Osteoblast (primary cell): ENCODE data around the gene PDHX. TPM values are rescaled to one million over a fixed set of nuclear protein-coding genes. Genes with fewer than 3 reads are reported as not detected.

Experiments
- DNase-seq: peaks from one replicate; pipeline ENCODE4 v3.0.0; 2011; ENCODE audit warnings: low spot score, mixed read lengths; ENCODE audit not compliant: insufficient read length; ENCODE audit errors: missing footprints
- H2AFZ ChIP-seq: 2 replicates; pipeline ENCODE4 v1.6.0; 2011; ENCODE audit warnings: mild to moderate bottlenecking, low read length
- H3K27ac ChIP-seq: 2 replicates; pipeline ENCODE4 v1.5.1; 2011; ENCODE audit warnings: mild to moderate bottlenecking, low read depth, low read length, moderate library complexity
- H3K27me3 ChIP-seq: 2 replicates; pipeline ENCODE4 v1.6.0; 2012; ENCODE audit warnings: mild to moderate bottlenecking, control low read depth, inconsistent platforms, low read length, moderate library complexity; ENCODE audit not compliant: insufficient read depth
- H3K36me3 ChIP-seq: 2 replicates; pipeline ENCODE4 v1.5.1; 2011; ENCODE audit warnings: mild to moderate bottlenecking, low read length, control low read depth, moderate library complexity; ENCODE audit not compliant: insufficient read depth
- H3K4me1 ChIP-seq: 2 replicates; pipeline ENCODE4 v1.5.1; 2011; ENCODE audit warnings: mild to moderate bottlenecking, low read length, control low read depth, moderate library complexity; ENCODE audit not compliant: insufficient read depth
- H3K4me2 ChIP-seq: 2 replicates; pipeline ENCODE4 v1.6.0; 2011; ENCODE audit warnings: mild to moderate bottlenecking, low read length; ENCODE audit not compliant: insufficient read depth
- H3K4me3 ChIP-seq: fragments of 200-600 bp; sonication (generic); 3 replicates; pipeline ENCODE4 v1.5.1; 2012; ENCODE audit warnings: mild to moderate bottlenecking, low read length, inconsistent platforms; ENCODE audit not compliant: insufficient read depth
- H3K79me2 ChIP-seq: 2 replicates; pipeline ENCODE4 v1.6.0; 2012; ENCODE audit warnings: mild to moderate bottlenecking, low read length, control low read depth, inconsistent platforms; ENCODE audit not compliant: insufficient read depth
- H3K9me3 ChIP-seq: 2 replicates; pipeline ENCODE4 v1.5.1; 2011; ENCODE audit warnings: low read depth, low read length, control low read depth
- H4K20me1 ChIP-seq: 2 replicates; pipeline ENCODE4 v1.6.0; 2012; ENCODE audit warnings: mild to moderate bottlenecking, low read length, control low read depth; ENCODE audit not compliant: insufficient read depth
- total RNA-seq: library from RNA; depleted of rRNA; stranded (reverse); fragments of >200 nt; gene quantifications from 2 replicates; pipeline ENCODE4 v1.2.3, GENCODE V29; 2012
- TF ChIP-seq, protein P1 (sequence below): IDR thresholded peaks from 2 replicates; pipeline ENCODE4 v1.5.1; 2011; ENCODE audit warnings: mild to moderate bottlenecking, low read depth, low read length, moderate library complexity; ENCODE audit errors: extremely low read depth

The PDHX gene
- total RNA-seq, 1 donor: 29.7 TPM

DNA sequence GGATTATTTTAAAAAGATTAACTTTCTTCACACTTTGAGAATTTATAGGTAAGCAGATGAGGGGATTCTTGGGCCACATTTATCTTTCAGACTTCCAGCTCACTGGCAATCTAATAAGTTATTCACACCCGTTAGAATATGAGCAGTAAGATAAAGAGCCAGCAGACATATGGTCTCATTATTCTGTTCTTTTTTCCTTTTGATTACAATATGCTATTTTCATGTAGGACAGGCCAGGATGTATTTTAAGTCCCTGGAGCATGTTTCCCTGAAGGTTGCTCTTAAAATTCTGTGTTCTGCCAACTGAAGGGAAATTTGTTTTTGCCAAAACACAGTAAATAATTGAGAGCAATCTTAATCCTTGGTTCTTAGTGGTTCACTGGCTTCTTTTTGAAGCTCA lies 22.2 kb downstream of the PDHX start:
- Histone ChIP-seq H3K36me3 (peaks cover 5% of the 10 kb centered on the region), H3K27me3 (no peaks in the 10 kb centered on the region), H3K4me2 (no peak overlapping the region), H2AFZ (no peak overlapping the region), H3K79me2 (peaks cover 36% of the 10 kb centered on the region), H3K27ac (no peak overlapping the region), H3K4me3 (no peak overlapping the region), H4K20me1 (no peaks in the 10 kb centered on the region), H3K4me1 (peaks cover 8% of the 10 kb centered on the region), H3K9me3 (no peaks in the 10 kb centered on the region)
- DNase-seq: no peak
- TF ChIP-seq, protein P1, sequence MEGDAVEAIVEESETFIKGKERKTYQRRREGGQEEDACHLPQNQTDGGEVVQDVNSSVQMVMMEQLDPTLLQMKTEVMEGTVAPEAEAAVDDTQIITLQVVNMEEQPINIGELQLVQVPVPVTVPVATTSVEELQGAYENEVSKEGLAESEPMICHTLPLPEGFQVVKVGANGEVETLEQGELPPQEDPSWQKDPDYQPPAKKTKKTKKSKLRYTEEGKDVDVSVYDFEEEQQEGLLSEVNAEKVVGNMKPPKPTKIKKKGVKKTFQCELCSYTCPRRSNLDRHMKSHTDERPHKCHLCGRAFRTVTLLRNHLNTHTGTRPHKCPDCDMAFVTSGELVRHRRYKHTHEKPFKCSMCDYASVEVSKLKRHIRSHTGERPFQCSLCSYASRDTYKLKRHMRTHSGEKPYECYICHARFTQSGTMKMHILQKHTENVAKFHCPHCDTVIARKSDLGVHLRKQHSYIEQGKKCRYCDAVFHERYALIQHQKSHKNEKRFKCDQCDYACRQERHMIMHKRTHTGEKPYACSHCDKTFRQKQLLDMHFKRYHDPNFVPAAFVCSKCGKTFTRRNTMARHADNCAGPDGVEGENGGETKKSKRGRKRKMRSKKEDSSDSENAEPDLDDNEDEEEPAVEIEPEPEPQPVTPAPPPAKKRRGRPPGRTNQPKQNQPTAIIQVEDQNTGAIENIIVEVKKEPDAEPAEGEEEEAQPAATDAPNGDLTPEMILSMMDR: no peak

GRCh38 chr11:34940026-34940677 lies 23.7 kb downstream of the PDHX start:
- Histone ChIP-seq H3K9me3 (no peaks in the 10 kb centered on the region), H3K4me1 (peaks cover 8% of the 10 kb centered on the region), H3K4me3 (no peak overlapping the region), H3K4me2 (no peak overlapping the region), H3K27me3 (no peaks in the 10 kb centered on the region), H4K20me1 (no peaks in the 10 kb centered on the region), H3K79me2 (peaks cover 37% of the 10 kb centered on the region), H3K36me3 (peaks cover 5% of the 10 kb centered on the region), H3K27ac (peak overlapping the region; percentile 6), H2AFZ (no peak overlapping the region)
- peak; percentile 51 for DNase-seq
- TF ChIP-seq, protein P1: peak; percentile 10

DNA sequence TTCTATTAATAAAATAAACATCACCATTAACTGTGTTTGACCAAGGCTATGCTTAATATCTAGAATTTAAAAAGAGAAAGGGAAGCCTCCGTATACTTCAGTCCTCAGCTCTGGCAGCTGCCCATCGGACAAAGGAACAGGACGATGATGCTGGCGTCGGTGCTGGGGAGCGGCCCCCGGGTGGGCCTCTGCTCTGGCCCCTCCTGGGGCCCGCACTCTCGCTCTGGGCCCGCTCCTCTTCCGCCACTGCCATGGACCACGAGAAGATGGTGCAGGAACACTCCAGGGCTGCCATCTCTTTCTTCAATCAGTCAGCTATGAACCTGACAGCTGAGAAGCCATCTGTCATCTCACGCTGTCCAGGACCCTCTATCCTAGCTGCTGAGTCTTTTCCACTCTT lies 25.3 kb downstream of the PDHX start:
- Histone ChIP-seq H3K27ac (no peak overlapping the region), H4K20me1 (no peaks in the 10 kb centered on the region), H3K27me3 (no peaks in the 10 kb centered on the region), H3K9me3 (no peaks in the 10 kb centered on the region), H3K36me3 (peaks cover 5% of the 10 kb centered on the region), H3K4me2 (no peak overlapping the region), H3K4me3 (no peak overlapping the region), H2AFZ (no peak overlapping the region), H3K79me2 (peaks cover 37% of the 10 kb centered on the region), H3K4me1 (peaks cover 8% of the 10 kb centered on the region)
- TF ChIP-seq, protein P1: no peak
- peak; percentile 14 for DNase-seq

DNA sequence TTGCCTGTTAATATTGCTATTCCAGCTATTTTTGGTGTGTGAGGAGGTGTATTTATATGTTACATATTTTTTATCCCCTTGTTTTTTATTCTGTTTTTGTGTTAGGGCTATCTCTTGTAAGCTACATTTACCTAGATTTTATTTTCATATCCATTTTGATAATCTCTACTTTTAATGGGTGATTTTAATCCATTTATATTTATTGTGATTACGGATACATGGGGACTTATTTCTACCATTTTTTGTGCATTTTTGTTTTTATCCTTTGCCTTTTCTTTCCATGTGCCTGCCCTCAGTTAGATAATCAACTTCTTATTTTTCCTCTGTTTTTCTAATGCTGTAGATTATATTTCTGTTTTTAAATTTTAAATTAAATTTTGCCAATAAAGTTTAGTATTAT lies 28.3 kb downstream of the PDHX start:
- no peaks in the 10 kb centered on the region for H3K27me3 ChIP-seq
- TF ChIP-seq, protein P1: no peak
- no peaks in the 10 kb centered on the region for H3K9me3 ChIP-seq
- no peak for DNase-seq
- peaks cover 8% of the 10 kb centered on the region for H3K36me3 ChIP-seq
- H3K4me3 ChIP-seq: no peak overlapping the region
- H3K4me1 ChIP-seq: peaks cover 2% of the 10 kb centered on the region
- H2AFZ ChIP-seq: no peak overlapping the region
- H4K20me1 ChIP-seq: no peaks in the 10 kb centered on the region
- H3K79me2 ChIP-seq: peaks cover 39% of the 10 kb centered on the region
- H3K4me2 ChIP-seq: no peak overlapping the region
- no peak overlapping the region for H3K27ac ChIP-seq
